ENCODE measurements around the gene KRT14. TPM values are rescaled to one million over a fixed set of nuclear protein-coding genes. Genes with fewer than 3 reads are reported as not detected.

The KRT14 gene
- total RNA-seq, 2 donors from 2014 or later, result not detected

DNA sequence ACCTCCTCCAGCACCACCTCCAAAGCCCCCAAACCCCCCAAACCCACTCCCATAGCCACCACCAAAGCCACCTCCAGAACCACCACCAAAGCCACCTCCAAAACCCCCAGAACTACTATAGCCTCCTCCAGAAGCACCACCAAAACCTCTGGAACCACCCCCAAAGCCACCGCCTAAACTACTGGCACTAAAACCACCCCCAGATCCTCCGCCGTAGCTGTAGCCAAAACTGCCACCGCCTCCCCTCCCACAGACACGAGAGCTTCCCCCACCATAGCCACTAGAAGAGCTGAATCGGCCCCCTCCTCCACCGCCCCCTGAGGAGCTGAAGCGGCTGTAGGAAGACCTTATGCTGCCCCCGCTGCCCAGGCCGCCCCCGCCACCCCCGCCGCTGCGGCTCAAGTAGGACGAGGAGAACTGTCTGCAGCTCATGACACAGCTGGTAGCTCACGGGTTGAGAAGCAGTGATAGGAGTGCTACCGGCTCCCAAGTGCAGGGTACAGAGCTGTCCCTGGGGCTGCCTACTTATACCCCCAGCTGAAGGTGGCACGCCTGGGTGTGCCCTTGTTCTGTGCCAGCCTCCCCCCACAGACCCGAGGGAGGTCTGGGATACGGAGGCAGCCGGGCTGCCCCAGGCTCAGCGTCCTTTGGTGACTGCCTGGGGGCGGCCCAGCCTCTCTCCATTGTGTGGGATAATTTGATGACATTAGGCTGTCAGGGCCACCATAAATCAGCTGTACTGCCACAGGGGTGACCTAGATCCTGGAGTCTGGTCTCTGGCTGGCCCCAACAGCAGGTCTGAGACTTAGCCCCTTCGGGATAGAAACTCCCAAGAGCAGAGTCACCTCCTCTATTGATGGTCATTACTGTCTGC is 14.9 kb downstream of the KRT14 start, which contains the start of gene KRT9:
Gene KRT9 (minus strand): TSS at position 499 of the 874 bp plus-strand sequence. CDS start 67 bp downstream, at position 432.
- no peaks in the 10 kb centered on the region for H3K9me3 ChIP-seq
- no peak within 1 kb of the TSS for H3K4me3 ChIP-seq
- H3K27me3 ChIP-seq, result no peaks in the 10 kb centered on the region
- TF ChIP-seq, protein P1, sequence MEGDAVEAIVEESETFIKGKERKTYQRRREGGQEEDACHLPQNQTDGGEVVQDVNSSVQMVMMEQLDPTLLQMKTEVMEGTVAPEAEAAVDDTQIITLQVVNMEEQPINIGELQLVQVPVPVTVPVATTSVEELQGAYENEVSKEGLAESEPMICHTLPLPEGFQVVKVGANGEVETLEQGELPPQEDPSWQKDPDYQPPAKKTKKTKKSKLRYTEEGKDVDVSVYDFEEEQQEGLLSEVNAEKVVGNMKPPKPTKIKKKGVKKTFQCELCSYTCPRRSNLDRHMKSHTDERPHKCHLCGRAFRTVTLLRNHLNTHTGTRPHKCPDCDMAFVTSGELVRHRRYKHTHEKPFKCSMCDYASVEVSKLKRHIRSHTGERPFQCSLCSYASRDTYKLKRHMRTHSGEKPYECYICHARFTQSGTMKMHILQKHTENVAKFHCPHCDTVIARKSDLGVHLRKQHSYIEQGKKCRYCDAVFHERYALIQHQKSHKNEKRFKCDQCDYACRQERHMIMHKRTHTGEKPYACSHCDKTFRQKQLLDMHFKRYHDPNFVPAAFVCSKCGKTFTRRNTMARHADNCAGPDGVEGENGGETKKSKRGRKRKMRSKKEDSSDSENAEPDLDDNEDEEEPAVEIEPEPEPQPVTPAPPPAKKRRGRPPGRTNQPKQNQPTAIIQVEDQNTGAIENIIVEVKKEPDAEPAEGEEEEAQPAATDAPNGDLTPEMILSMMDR (IDR thresholded peaks at IDR 0.05), result no peak
- DNase-seq, result no peak
- H3K9ac ChIP-seq (ENCODE audit: low read depth in 2 of 2, low read length in 2 of 2), result no peak within 1 kb of the TSS
- H3K4me1 ChIP-seq, result no peaks in the 10 kb centered on the region
- intact Hi-C loops (cut with DNase I), result no loop called here
- no peaks in the 10 kb centered on the region for H3K36me3 ChIP-seq
- no peak within 1 kb of the TSS for H3K27ac ChIP-seq

DNA sequence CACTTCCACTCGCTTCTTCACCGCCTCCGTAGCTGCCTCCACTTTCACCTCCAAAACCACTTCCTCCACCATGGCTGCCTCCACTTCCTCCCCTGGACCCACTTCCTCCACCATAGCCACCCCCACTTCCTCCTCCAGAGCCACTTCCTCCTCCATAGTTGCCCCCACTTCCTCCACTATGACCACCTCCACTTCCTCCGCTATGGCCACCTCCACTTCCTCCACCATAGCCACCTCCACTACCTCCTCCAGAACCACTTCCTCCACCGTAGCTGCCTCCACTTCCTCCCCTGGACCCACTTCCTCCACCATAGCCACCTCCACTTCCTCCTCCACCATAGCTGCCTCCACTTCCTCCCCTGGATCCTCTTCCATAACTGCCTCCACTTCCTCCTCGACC is 19.4 kb downstream of the KRT14 start:
- H3K4me3 ChIP-seq, result no peak overlapping the region
- no peak overlapping the region for H3K9ac ChIP-seq (ENCODE audit: low read depth in 2 of 2, low read length in 2 of 2)
- H3K27me3 ChIP-seq, result no peaks in the 10 kb centered on the region
- H3K9me3 ChIP-seq, result no peaks in the 10 kb centered on the region
- no peak overlapping the region for H3K27ac ChIP-seq
- intact Hi-C loops (cut with DNase I), result no loop called here
- DNase-seq, result no peak
- TF ChIP-seq, protein P1 (IDR thresholded peaks at IDR 0.05), result no peak
- H3K36me3 ChIP-seq, result no peaks in the 10 kb centered on the region
- H3K4me1 ChIP-seq, result no peaks in the 10 kb centered on the region

DNA sequence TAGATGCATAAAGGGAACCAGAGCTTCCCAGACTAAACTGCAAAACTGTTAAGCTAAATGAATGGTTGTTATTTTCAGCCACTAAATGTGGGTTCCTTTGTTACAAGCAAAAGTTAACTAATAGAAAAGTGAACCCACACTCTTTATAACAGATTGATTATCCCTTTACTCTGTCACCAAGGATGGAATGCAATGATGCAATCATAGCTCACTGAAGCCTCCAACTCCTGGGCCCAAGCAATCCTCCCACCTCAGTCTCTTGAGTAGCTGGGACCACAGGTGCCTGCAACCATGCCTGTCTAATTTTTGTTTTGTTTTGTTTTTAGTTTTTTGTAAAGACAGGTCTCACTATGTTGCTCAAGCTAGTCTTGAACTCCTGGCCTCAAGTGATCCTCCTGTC is 21.4 kb downstream of the KRT14 start:
- intact Hi-C loops (cut with DNase I), result no loop called here
- Histone ChIP-seq H3K27ac (no peak overlapping the region), H3K4me1 (no peaks in the 10 kb centered on the region), H3K4me3 (no peak overlapping the region), H3K9me3 (no peaks in the 10 kb centered on the region), H3K27me3 (no peaks in the 10 kb centered on the region), H3K9ac (ENCODE audit: low read depth in 2 of 2, low read length in 2 of 2) (no peak overlapping the region), H3K36me3 (no peaks in the 10 kb centered on the region)
- DNase-seq, result no peak
- TF ChIP-seq, protein P1 (IDR thresholded peaks at IDR 0.05), result no peak

DNA sequence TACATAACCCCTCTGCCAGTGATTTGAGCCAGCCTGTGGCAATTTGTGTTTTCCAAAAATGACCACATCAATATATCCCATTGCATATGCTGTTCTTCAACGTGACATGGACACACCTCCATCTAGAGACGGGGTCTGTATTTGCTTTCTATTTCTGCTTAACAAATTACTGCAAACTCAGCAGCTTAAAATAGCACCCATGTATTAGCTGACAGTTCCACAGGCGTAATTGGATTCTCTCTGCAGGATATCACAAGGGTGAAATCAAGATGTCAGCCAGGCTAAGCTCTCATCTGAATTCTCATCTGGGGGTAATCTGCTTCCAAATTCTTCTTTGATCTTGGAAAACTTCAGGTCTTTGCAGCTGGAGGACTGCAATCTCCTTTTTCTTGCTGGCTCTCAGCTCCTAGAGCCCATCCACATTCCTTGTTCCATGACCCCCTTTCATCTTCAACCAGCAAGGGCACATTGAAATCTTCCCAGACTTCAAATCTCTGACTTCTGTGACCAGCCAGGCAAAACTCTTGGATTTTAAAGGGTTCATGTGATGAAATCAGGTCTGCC is 23.0 kb downstream of the KRT14 start:
- TF ChIP-seq, protein P1 (IDR thresholded peaks at IDR 0.05), result no peak
- H3K27me3 ChIP-seq, result no peaks in the 10 kb centered on the region
- intact Hi-C loops (cut with DNase I), result no loop called here
- H3K9me3 ChIP-seq, result no peaks in the 10 kb centered on the region
- no peak overlapping the region for H3K27ac ChIP-seq
- no peak overlapping the region for H3K9ac ChIP-seq (ENCODE audit: low read depth in 2 of 2, low read length in 2 of 2)
- no peak for DNase-seq
- no peak overlapping the region for H3K4me3 ChIP-seq
- no peaks in the 10 kb centered on the region for H3K36me3 ChIP-seq
- no peaks in the 10 kb centered on the region for H3K4me1 ChIP-seq

DNA sequence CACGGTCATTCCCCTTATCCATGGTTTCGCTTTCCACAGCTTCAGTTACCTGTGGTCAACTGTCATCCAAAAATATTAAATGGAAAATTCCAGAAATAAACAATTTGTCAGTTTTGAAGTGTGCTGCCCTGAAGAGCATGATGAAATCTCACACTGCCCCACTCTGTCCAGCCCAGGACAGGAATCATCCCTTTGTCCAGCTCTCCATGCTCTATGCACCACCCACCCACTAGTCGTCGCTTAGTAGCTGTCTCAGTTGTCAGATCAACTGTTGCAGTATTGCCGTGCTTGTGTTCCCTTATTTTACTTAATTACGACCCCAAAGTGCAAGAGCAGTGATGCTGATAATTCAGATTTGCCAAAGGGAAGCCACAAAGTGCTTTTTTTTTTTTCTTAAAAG is 25.1 kb downstream of the KRT14 start:
- H3K36me3 ChIP-seq, result no peaks in the 10 kb centered on the region
- TF ChIP-seq, protein P1 (IDR thresholded peaks at IDR 0.05), result no peak
- H3K9me3 ChIP-seq, result no peaks in the 10 kb centered on the region
- no peak overlapping the region for H3K9ac ChIP-seq (ENCODE audit: low read depth in 2 of 2, low read length in 2 of 2)
- no peak for DNase-seq
- intact Hi-C loops (cut with DNase I), result no loop called here
- H3K27ac ChIP-seq, result no peak overlapping the region
- no peak overlapping the region for H3K4me3 ChIP-seq
- no peaks in the 10 kb centered on the region for H3K27me3 ChIP-seq
- no peaks in the 10 kb centered on the region for H3K4me1 ChIP-seq

Measured in colonic mucosa (tissue), 4 donors.